ENCODE results near the gene ACR. TPM values are rescaled to one million over a fixed set of nuclear protein-coding genes. Genes with fewer than 3 reads are reported as not detected.

ACR gene
- total and polyA plus RNA-seq, 2 of the 8 experiments (the other 6 are each of a cell fraction or from before 2014, with no cell fraction given): 0.56 TPM; not detected in 1

GRCh38 chr22:50722048-50722701, 15.8 kb upstream of the ACR start (continued):
- TF ChIP-seq MAX (IDR thresholded peaks at IDR 0.05) (no peak), MAFK (IDR thresholded peaks at IDR 0.05; ENCODE audit: low read depth, low read length) (no peak), BRCA1 (IDR thresholded peaks at IDR 0.05; ENCODE audit: low read depth, low read length) (no peak), FOSL1 (IDR thresholded peaks at IDR 0.05; ENCODE audit: insufficient read depth, low read depth, low read length) (no peak), RFX5 (IDR thresholded peaks at IDR 0.05; ENCODE audit: borderline replicate concordance, low read depth, low read length) (no peak), TEAD4 (IDR thresholded peaks at IDR 0.05; ENCODE audit: low read depth, low read length) (no peak), TAF1 (IDR thresholded peaks at IDR 0.05; ENCODE audit: low read depth, low read length) (no peak), CHD1 (IDR thresholded peaks at IDR 0.05; ENCODE audit: low read depth, low read length) (no peak), GABPA (IDR thresholded peaks at IDR 0.05; ENCODE audit: borderline replicate concordance, insufficient read depth, low read length) (no peak), EGR1 (IDR thresholded peaks at IDR 0.05; ENCODE audit: borderline replicate concordance, low read depth, low read length) (no peak)

Data from H1 (cell line).